ENCODE measurements around the gene RAB3C.

The RAB3C gene

GRCh38 chr5:58887721-58888409 lies 305.0 kb downstream of the RAB3C start:
- H3K27ac Mint-ChIP-seq: peak overlapping the region in 2 of 3 experiments; percentile 4 to 68
- peaks cover 3% of the 10 kb centered on the region for H3K36me3 Mint-ChIP-seq (ENCODE audit: low read depth)
- no peak overlapping the region for H3K4me3 Mint-ChIP-seq
- peaks cover 20% of the 10 kb centered on the region for H3K4me1 Mint-ChIP-seq
- peaks cover 11% of the 10 kb centered on the region for H3K9me3 Mint-ChIP-seq
- TF ChIP-seq, protein P1, sequence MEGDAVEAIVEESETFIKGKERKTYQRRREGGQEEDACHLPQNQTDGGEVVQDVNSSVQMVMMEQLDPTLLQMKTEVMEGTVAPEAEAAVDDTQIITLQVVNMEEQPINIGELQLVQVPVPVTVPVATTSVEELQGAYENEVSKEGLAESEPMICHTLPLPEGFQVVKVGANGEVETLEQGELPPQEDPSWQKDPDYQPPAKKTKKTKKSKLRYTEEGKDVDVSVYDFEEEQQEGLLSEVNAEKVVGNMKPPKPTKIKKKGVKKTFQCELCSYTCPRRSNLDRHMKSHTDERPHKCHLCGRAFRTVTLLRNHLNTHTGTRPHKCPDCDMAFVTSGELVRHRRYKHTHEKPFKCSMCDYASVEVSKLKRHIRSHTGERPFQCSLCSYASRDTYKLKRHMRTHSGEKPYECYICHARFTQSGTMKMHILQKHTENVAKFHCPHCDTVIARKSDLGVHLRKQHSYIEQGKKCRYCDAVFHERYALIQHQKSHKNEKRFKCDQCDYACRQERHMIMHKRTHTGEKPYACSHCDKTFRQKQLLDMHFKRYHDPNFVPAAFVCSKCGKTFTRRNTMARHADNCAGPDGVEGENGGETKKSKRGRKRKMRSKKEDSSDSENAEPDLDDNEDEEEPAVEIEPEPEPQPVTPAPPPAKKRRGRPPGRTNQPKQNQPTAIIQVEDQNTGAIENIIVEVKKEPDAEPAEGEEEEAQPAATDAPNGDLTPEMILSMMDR (IDR thresholded peaks at IDR 0.05; ENCODE audit: unreplicated experiment in 3 of 3): no peak
- no peaks in the 10 kb centered on the region for H3K27me3 Mint-ChIP-seq (ENCODE audit: low read depth)

- no peaks in the 10 kb centered on the region for H3K27me3 Mint-ChIP-seq (ENCODE audit: low read depth)
- TF ChIP-seq, protein P1 (IDR thresholded peaks at IDR 0.05; ENCODE audit: unreplicated experiment in 3 of 3): no peak
- H3K27ac Mint-ChIP-seq: peak overlapping the region in 2 of 3 experiments; percentile 50 to 94
- no peak overlapping the region for H3K4me3 Mint-ChIP-seq
- no peaks in the 10 kb centered on the region for H3K9me3 Mint-ChIP-seq
- H3K4me1 Mint-ChIP-seq: peaks cover 25% of the 10 kb centered on the region
- H3K36me3 Mint-ChIP-seq (ENCODE audit: low read depth): no peaks in the 10 kb centered on the region
Observed at GRCh38 chr5:58890265-58890664, 307.4 kb downstream of the RAB3C start.

DNA sequence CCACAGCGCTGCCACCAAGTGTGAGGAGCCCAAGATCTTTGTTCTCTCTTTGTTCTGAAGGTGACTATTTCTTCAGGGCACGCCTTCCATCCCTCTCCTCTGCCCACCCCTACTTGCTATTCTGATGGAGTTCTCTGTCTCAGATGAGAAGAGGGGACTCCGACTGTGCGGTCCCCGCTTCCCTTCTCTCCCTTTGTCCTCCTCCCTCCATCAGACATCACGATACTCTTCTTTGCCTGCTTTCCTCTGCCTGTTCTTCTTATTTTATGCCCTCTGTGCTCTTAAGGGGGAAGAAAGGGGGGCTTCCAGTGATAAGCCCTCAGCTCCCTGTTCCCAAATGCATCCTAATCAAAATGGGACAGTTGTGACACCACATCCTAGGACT lies 307.8 kb downstream of the RAB3C start:
- TF ChIP-seq, protein P1 (IDR thresholded peaks at IDR 0.05; ENCODE audit: unreplicated experiment in 3 of 3): no peak
- Mint-ChIP-seq H3K4me3 (no peak overlapping the region), H3K9me3 (no peaks in the 10 kb centered on the region), H3K4me1 (peaks cover 25% of the 10 kb centered on the region), H3K36me3 (ENCODE audit: low read depth) (no peaks in the 10 kb centered on the region), H3K27ac (peak overlapping the region; percentile 50 to 95 (median 94)), H3K27me3 (ENCODE audit: low read depth) (no peaks in the 10 kb centered on the region)

GRCh38 chr5:58891086-58891970 lies 308.5 kb downstream of the RAB3C start:
- Mint-ChIP-seq H3K4me3 (peak overlapping the region; percentile 71 to 74 (median 71)), H3K36me3 (ENCODE audit: low read depth) (no peaks in the 10 kb centered on the region), H3K27me3 (ENCODE audit: low read depth) (no peaks in the 10 kb centered on the region), H3K27ac (peak overlapping the region; percentile 50 to 95 (median 94)), H3K9me3 (no peaks in the 10 kb centered on the region), H3K4me1 (peaks cover 25% of the 10 kb centered on the region)
- TF ChIP-seq, protein P1 (IDR thresholded peaks at IDR 0.05; ENCODE audit: unreplicated experiment in 3 of 3): peak; percentile 62 to 74 (median 67)

DNA sequence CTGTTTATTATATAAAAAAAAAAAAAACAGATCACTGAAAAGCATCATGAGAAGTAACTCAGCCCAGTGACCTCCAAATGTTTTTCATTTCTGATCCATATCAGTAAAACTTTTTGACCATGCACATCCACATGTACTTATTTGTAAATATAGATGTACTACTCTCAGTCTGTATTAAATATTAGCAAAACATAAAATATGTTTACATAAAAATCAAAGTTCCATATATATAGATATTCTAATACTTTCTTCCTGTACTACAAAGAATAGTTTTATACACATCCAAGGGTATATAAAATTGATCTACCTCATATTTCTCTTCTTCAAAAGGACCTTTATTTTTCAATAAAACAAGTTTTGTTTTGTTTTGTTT lies 309.1 kb downstream of the RAB3C start:
- TF ChIP-seq, protein P1 (IDR thresholded peaks at IDR 0.05; ENCODE audit: unreplicated experiment in 3 of 3): peak; percentile 4 to 29 (median 10)
- no peak overlapping the region for H3K4me3 Mint-ChIP-seq
- no peaks in the 10 kb centered on the region for H3K9me3 Mint-ChIP-seq
- no peaks in the 10 kb centered on the region for H3K27me3 Mint-ChIP-seq (ENCODE audit: low read depth)
- no peaks in the 10 kb centered on the region for H3K36me3 Mint-ChIP-seq (ENCODE audit: low read depth)
- peak overlapping the region; percentile 50 to 95 (median 94) for H3K27ac Mint-ChIP-seq
- H3K4me1 Mint-ChIP-seq: peaks cover 22% of the 10 kb centered on the region

All from nephron (organoid).